ENCODE results near the gene GPR45.

- no peak for TF ChIP-seq CTCF (conservative IDR thresholded peaks at IDR 0.05; ENCODE audit: low read depth, low read length)
- no peak for TF ChIP-seq EZH2 (IDR thresholded peaks at IDR 0.05; ENCODE audit: borderline replicate concordance, low read depth, low read length, poor library complexity, severe bottlenecking)
Observed at GRCh38 chr2:105254531-105255210, 13.1 kb downstream of the GPR45 start.
